H1 (cell line): ENCODE data around the gene CHST13. TPM values are rescaled to one million over a fixed set of nuclear protein-coding genes. Genes with fewer than 3 reads are reported as not detected.

ENCODE experiments used
- EP300 ChIP-seq, 2 experiments: IDR thresholded peaks; 1 replicate in 1 of 2; 2 replicates in 1 of 2; pipeline ENCODE4 v1.6.1; 2011 to 2012; ENCODE audit warnings: low read depth in 2 of 2, low read length in 2 of 2, mild to moderate bottlenecking in 2 of 2, borderline replicate concordance in 1 of 2, inconsistent platforms in 1 of 2, moderate library complexity in 1 of 2
- NANOG ChIP-seq: IDR thresholded peaks from 2 replicates; pipeline ENCODE4 v1.6.1; 2011; ENCODE audit warnings: low read length, low read depth, mild to moderate bottlenecking, inconsistent platforms; ENCODE audit not compliant: insufficient read depth, poor library complexity, severe bottlenecking
- PHF8 ChIP-seq: fragments of 200-600 bp; sonication (generic); conservative IDR thresholded peaks from 2 replicates; pipeline ENCODE4 v1.7.1; 2012; ENCODE audit warnings: low read depth, mild to moderate bottlenecking, inconsistent platforms, low read length, moderate library complexity
- POLR2AphosphoS5 ChIP-seq: IDR thresholded peaks from 2 replicates; pipeline ENCODE4 v1.6.1; 2011; ENCODE audit warnings: low read depth, low read length
- SAP30 ChIP-seq: fragments of 300-600 bp; sonication (generic); IDR thresholded peaks from 2 replicates; pipeline ENCODE4 v1.7.1; 2012; ENCODE audit warnings: low read length, moderate library complexity, mild to moderate bottlenecking, inconsistent platforms; ENCODE audit not compliant: insufficient read depth, insufficient replicate concordance
- SP4 ChIP-seq: IDR thresholded peaks from 2 replicates; pipeline ENCODE4 v1.6.1; 2012; ENCODE audit warnings: low read length, inconsistent platforms
- polyA plus RNA-seq, 7 experiments: library from polyadenylated mRNA; depleted of rRNA in 3 of 7; stranded (reverse) in 5 of 7; unstranded in 2 of 7; fragments of >200 nt in 5 of 7; fragments of 200-250 nt in 2 of 7; gene quantifications; 1 replicate in 5 of 7; 2 replicates in 1 of 7; 4 replicates in 1 of 7; pipeline versions ENCODE4 v1.2.1 to v1.2.3, GENCODE V29; 2011 to 2013; ENCODE audit warnings: missing spikeins in 2 of 7, mixed read lengths in 2 of 7
- total RNA-seq: library from RNA; stranded (reverse); fragmentation: NEBNext Ultra II Directional; extraction: Animal tissue kit (Norgen Biotek cat#: 25700); gene quantifications from 2 replicates; pipeline ENCODE4 v1.2.1, GENCODE V29; 2021
- TF ChIP-seq, protein P1 (sequence below): IDR thresholded peaks from 2 replicates; pipeline ENCODE4 v1.6.1; 2012; ENCODE audit warnings: low read length, inconsistent platforms

Gene CHST13
- total and polyA plus RNA-seq, 2 of the 8 experiments (the other 6 are each of a cell fraction or from before 2014, with no cell fraction given) = 5.4 to 11.7 TPM

DNA sequence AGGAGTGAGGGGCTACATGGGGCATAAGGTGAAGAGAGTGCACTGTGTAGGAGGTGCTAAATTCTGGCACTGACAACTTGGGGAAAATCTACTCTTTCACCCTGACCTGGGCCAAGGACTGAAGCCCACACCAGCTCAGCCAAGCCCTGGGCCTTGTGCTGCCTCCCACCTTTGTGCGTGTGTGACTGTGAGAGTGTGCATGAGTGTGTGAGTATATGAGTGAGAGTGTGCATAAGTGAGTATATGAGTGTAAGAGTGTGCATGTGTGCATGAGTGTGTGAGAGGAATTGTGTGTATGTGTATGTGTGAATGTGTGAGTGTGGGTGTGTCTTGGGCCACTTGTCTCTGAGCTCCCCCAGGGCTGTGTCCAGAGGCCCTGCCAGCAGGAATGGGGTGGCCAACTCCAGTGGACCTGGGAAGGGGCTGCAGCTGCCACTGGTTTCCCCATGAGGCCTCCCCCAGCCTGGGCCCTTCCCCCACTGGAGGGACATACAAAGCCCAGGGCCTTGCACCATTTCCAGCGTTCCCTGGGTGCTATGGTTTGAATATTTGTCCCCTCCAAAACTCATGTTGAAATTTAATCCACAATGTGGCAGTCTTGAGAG lies 19.6 kb downstream of the CHST13 start (continued):
- TF ChIP-seq NANOG = no peak
- no peak for TF ChIP-seq SAP30
- no peak for TF ChIP-seq PHF8
- TF ChIP-seq SP4 = no peak
- no peak for TF ChIP-seq POLR2AphosphoS5
- TF ChIP-seq, protein P1, sequence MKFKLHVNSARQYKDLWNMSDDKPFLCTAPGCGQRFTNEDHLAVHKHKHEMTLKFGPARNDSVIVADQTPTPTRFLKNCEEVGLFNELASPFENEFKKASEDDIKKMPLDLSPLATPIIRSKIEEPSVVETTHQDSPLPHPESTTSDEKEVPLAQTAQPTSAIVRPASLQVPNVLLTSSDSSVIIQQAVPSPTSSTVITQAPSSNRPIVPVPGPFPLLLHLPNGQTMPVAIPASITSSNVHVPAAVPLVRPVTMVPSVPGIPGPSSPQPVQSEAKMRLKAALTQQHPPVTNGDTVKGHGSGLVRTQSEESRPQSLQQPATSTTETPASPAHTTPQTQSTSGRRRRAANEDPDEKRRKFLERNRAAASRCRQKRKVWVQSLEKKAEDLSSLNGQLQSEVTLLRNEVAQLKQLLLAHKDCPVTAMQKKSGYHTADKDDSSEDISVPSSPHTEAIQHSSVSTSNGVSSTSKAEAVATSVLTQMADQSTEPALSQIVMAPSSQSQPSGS = no peak
- no peak for TF ChIP-seq EP300 (IDR thresholded peaks at IDR 0.05; ENCODE audit: borderline replicate concordance in 1 of 2, low read depth in 2 of 2, low read length in 2 of 2)
